Neutrophil (primary cell): ENCODE data around the gene RPS6KC1.

Experiments
- H3K27ac ChIP-seq: fragments of 200-600 bp; sonication (generic); 2 replicates; pipeline ENCODE4 v1.5.1; 2016; ENCODE audit warnings: mild to moderate bottlenecking, moderate library complexity
- H3K27me3 ChIP-seq: fragments of 200-600 bp; sonication (generic); 2 replicates; pipeline ENCODE4 v1.6.0; 2016; ENCODE audit warnings: mild to moderate bottlenecking
- H3K36me3 ChIP-seq: fragments of 200-600 bp; sonication (generic); 2 replicates; pipeline ENCODE4 v1.5.1; 2017
- H3K4me1 ChIP-seq, 2 experiments: fragments of 200-600 bp in 1 of 2; sonication (generic) in 1 of 2; 1 replicate in 1 of 2; 2 replicates in 1 of 2; pipeline versions ENCODE4 v1.5.1 to v1.6.1; 2013 to 2016; ENCODE audit warnings: low read depth in 1 of 2, low read length in 1 of 2, mild to moderate bottlenecking in 1 of 2, moderate library complexity in 1 of 2; ENCODE audit not compliant: control insufficient read depth in 1 of 2, insufficient read depth in 1 of 2
- H3K4me3 ChIP-seq, 2 experiments: fragments of 200-600 bp in 1 of 2; sonication (generic) in 1 of 2; 1 replicate in 1 of 2; 2 replicates in 1 of 2; pipeline ENCODE4 v1.5.1; 2013 to 2016; ENCODE audit warnings: low read depth in 1 of 2, low read length in 1 of 2, mild to moderate bottlenecking in 1 of 2, moderate library complexity in 1 of 2
- H3K9me3 ChIP-seq: fragments of 200-600 bp; sonication (generic); 2 replicates; pipeline ENCODE4 v1.5.1; 2016
- CTCF ChIP-seq: fragments of 200-600 bp; sonication (generic); IDR thresholded peaks from 2 replicates; pipeline ENCODE4 v1.5.1; 2016; ENCODE audit warnings: antibody characterized with exemption

RPS6KC1 gene

GRCh38 chr1:213179784-213180183 is 128.7 kb downstream of the RPS6KC1 start:
- Histone ChIP-seq H3K27me3 (no peaks in the 10 kb centered on the region), H3K4me3 (no peak overlapping the region), H3K4me1 (no peaks in the 10 kb centered on the region), H3K36me3 (no peaks in the 10 kb centered on the region), H3K9me3 (no peaks in the 10 kb centered on the region), H3K27ac (no peak overlapping the region)
- TF ChIP-seq CTCF, result no peak

GRCh38 chr1:213180833-213181232 is 129.8 kb downstream of the RPS6KC1 start:
- TF ChIP-seq CTCF, result no peak
- Histone ChIP-seq H3K36me3 (no peaks in the 10 kb centered on the region), H3K27ac (no peak overlapping the region), H3K4me3 (no peak overlapping the region), H3K9me3 (no peaks in the 10 kb centered on the region), H3K27me3 (no peaks in the 10 kb centered on the region), H3K4me1 (no peaks in the 10 kb centered on the region)

- Histone ChIP-seq H3K9me3 (no peaks in the 10 kb centered on the region), H3K27me3 (no peaks in the 10 kb centered on the region), H3K27ac (no peak overlapping the region), H3K36me3 (no peaks in the 10 kb centered on the region), H3K4me3 (no peak overlapping the region), H3K4me1 (no peaks in the 10 kb centered on the region)
- no peak for TF ChIP-seq CTCF
Observed at GRCh38 chr1:213183036-213183672, 132.1 kb downstream of the RPS6KC1 start.

GRCh38 chr1:213186168-213186567 is 135.1 kb downstream of the RPS6KC1 start:
- H3K4me1 ChIP-seq, result no peaks in the 10 kb centered on the region
- no peak for TF ChIP-seq CTCF
- no peaks in the 10 kb centered on the region for H3K36me3 ChIP-seq
- H3K4me3 ChIP-seq, result no peak overlapping the region
- H3K27ac ChIP-seq, result no peak overlapping the region
- H3K27me3 ChIP-seq, result no peaks in the 10 kb centered on the region
- H3K9me3 ChIP-seq, result no peaks in the 10 kb centered on the region

- H3K27ac ChIP-seq, result no peak overlapping the region
- no peaks in the 10 kb centered on the region for H3K27me3 ChIP-seq
- TF ChIP-seq CTCF, result no peak
- H3K36me3 ChIP-seq, result no peaks in the 10 kb centered on the region
- H3K4me1 ChIP-seq, result no peaks in the 10 kb centered on the region
- no peaks in the 10 kb centered on the region for H3K9me3 ChIP-seq
- H3K4me3 ChIP-seq, result no peak overlapping the region
Observed at GRCh38 chr1:213192026-213192425, 141.0 kb downstream of the RPS6KC1 start.

GRCh38 chr1:213194383-213194782 is 143.3 kb downstream of the RPS6KC1 start:
- H3K4me1 ChIP-seq, result no peaks in the 10 kb centered on the region
- no peak overlapping the region for H3K27ac ChIP-seq
- H3K36me3 ChIP-seq, result no peaks in the 10 kb centered on the region
- H3K9me3 ChIP-seq, result no peaks in the 10 kb centered on the region
- H3K27me3 ChIP-seq, result no peaks in the 10 kb centered on the region
- H3K4me3 ChIP-seq, result no peak overlapping the region
- TF ChIP-seq CTCF, result no peak
